ENCODE results near the gene IFNB1.

Gene IFNB1

GRCh38 chr9:21095561-21095960 is 17.8 kb upstream of the IFNB1 start:
- no peaks in the 10 kb centered on the region for H3K36me3 ChIP-seq (ENCODE audit: control insufficient read depth, insufficient read depth, low read length)
- no peaks in the 10 kb centered on the region for H3K27me3 ChIP-seq (ENCODE audit: control insufficient read depth, insufficient read depth, low read length)
- no peak overlapping the region for H3K9ac ChIP-seq (ENCODE audit: low read depth, low read length)
- no peaks in the 10 kb centered on the region for H3K9me3 ChIP-seq (ENCODE audit: control insufficient read depth, insufficient read depth, low read length)
- peaks cover 3% of the 10 kb centered on the region for H3K4me1 ChIP-seq (ENCODE audit: control insufficient read depth, insufficient read depth, low read length)
- H3K4me3 ChIP-seq (ENCODE audit: low read depth, low read length): no peak overlapping the region

- Histone ChIP-seq H3K36me3 (ENCODE audit: control insufficient read depth, insufficient read depth, low read length) (no peaks in the 10 kb centered on the region), H3K27me3 (ENCODE audit: control insufficient read depth, insufficient read depth, low read length) (no peaks in the 10 kb centered on the region), H3K9ac (ENCODE audit: low read depth, low read length) (no peak overlapping the region), H3K4me3 (ENCODE audit: low read depth, low read length) (no peak overlapping the region), H3K4me1 (ENCODE audit: control insufficient read depth, insufficient read depth, low read length) (no peaks in the 10 kb centered on the region), H3K9me3 (ENCODE audit: control insufficient read depth, insufficient read depth, low read length) (no peaks in the 10 kb centered on the region)
Measured at GRCh38 chr9:21086538-21086937, 8.8 kb upstream of the IFNB1 start.

- Histone ChIP-seq H3K9me3 (ENCODE audit: control insufficient read depth, insufficient read depth, low read length) (no peaks in the 10 kb centered on the region), H3K27me3 (ENCODE audit: control insufficient read depth, insufficient read depth, low read length) (no peaks in the 10 kb centered on the region), H3K4me3 (ENCODE audit: low read depth, low read length) (no peak overlapping the region), H3K4me1 (ENCODE audit: control insufficient read depth, insufficient read depth, low read length) (no peaks in the 10 kb centered on the region), H3K9ac (ENCODE audit: low read depth, low read length) (no peak overlapping the region), H3K36me3 (ENCODE audit: control insufficient read depth, insufficient read depth, low read length) (no peaks in the 10 kb centered on the region)
Measured at GRCh38 chr9:21085005-21085404, 7.3 kb upstream of the IFNB1 start.

- Histone ChIP-seq H3K4me1 (ENCODE audit: control insufficient read depth, insufficient read depth, low read length) (no peaks in the 10 kb centered on the region), H3K4me3 (ENCODE audit: low read depth, low read length) (no peak overlapping the region), H3K9me3 (ENCODE audit: control insufficient read depth, insufficient read depth, low read length) (no peaks in the 10 kb centered on the region), H3K36me3 (ENCODE audit: control insufficient read depth, insufficient read depth, low read length) (no peaks in the 10 kb centered on the region), H3K9ac (ENCODE audit: low read depth, low read length) (no peak overlapping the region), H3K27me3 (ENCODE audit: control insufficient read depth, insufficient read depth, low read length) (no peaks in the 10 kb centered on the region)
Measured at GRCh38 chr9:21084242-21084850, 6.6 kb upstream of the IFNB1 start.

- H3K9me3 ChIP-seq (ENCODE audit: control insufficient read depth, insufficient read depth, low read length): no peaks in the 10 kb centered on the region
- H3K4me1 ChIP-seq (ENCODE audit: control insufficient read depth, insufficient read depth, low read length): no peaks in the 10 kb centered on the region
- H3K4me3 ChIP-seq (ENCODE audit: low read depth, low read length): no peak overlapping the region
- no peak overlapping the region for H3K9ac ChIP-seq (ENCODE audit: low read depth, low read length)
- no peaks in the 10 kb centered on the region for H3K36me3 ChIP-seq (ENCODE audit: control insufficient read depth, insufficient read depth, low read length)
- no peaks in the 10 kb centered on the region for H3K27me3 ChIP-seq (ENCODE audit: control insufficient read depth, insufficient read depth, low read length)
Measured at GRCh38 chr9:21082671-21083070, 4.9 kb upstream of the IFNB1 start.

- H3K9me3 ChIP-seq (ENCODE audit: control insufficient read depth, insufficient read depth, low read length): no peaks in the 10 kb centered on the region
- no peaks in the 10 kb centered on the region for H3K36me3 ChIP-seq (ENCODE audit: control insufficient read depth, insufficient read depth, low read length)
- no peak overlapping the region for H3K4me3 ChIP-seq (ENCODE audit: low read depth, low read length)
- no peaks in the 10 kb centered on the region for H3K4me1 ChIP-seq (ENCODE audit: control insufficient read depth, insufficient read depth, low read length)
- H3K27me3 ChIP-seq (ENCODE audit: control insufficient read depth, insufficient read depth, low read length): no peaks in the 10 kb centered on the region
- no peak overlapping the region for H3K9ac ChIP-seq (ENCODE audit: low read depth, low read length)
Measured at GRCh38 chr9:21081999-21082398, 4.3 kb upstream of the IFNB1 start.

GRCh38 chr9:21081451-21081850 is 3.7 kb upstream of the IFNB1 start:
- Histone ChIP-seq H3K36me3 (ENCODE audit: control insufficient read depth, insufficient read depth, low read length) (no peaks in the 10 kb centered on the region), H3K4me1 (ENCODE audit: control insufficient read depth, insufficient read depth, low read length) (no peaks in the 10 kb centered on the region), H3K4me3 (ENCODE audit: low read depth, low read length) (no peak overlapping the region), H3K9me3 (ENCODE audit: control insufficient read depth, insufficient read depth, low read length) (no peaks in the 10 kb centered on the region), H3K9ac (ENCODE audit: low read depth, low read length) (no peak overlapping the region), H3K27me3 (ENCODE audit: control insufficient read depth, insufficient read depth, low read length) (no peaks in the 10 kb centered on the region)

- H3K9ac ChIP-seq (ENCODE audit: low read depth, low read length): no peak overlapping the region
- H3K4me1 ChIP-seq (ENCODE audit: control insufficient read depth, insufficient read depth, low read length): no peaks in the 10 kb centered on the region
- H3K9me3 ChIP-seq (ENCODE audit: control insufficient read depth, insufficient read depth, low read length): no peaks in the 10 kb centered on the region
- H3K36me3 ChIP-seq (ENCODE audit: control insufficient read depth, insufficient read depth, low read length): no peaks in the 10 kb centered on the region
- H3K27me3 ChIP-seq (ENCODE audit: control insufficient read depth, insufficient read depth, low read length): no peaks in the 10 kb centered on the region
- no peak overlapping the region for H3K4me3 ChIP-seq (ENCODE audit: low read depth, low read length)
Measured at GRCh38 chr9:21080793-21081192, 3.1 kb upstream of the IFNB1 start.

- Histone ChIP-seq H3K27me3 (ENCODE audit: control insufficient read depth, insufficient read depth, low read length) (no peaks in the 10 kb centered on the region), H3K9me3 (ENCODE audit: control insufficient read depth, insufficient read depth, low read length) (no peaks in the 10 kb centered on the region), H3K4me3 (ENCODE audit: low read depth, low read length) (no peak overlapping the region), H3K4me1 (ENCODE audit: control insufficient read depth, insufficient read depth, low read length) (no peaks in the 10 kb centered on the region), H3K36me3 (ENCODE audit: control insufficient read depth, insufficient read depth, low read length) (no peaks in the 10 kb centered on the region), H3K9ac (ENCODE audit: low read depth, low read length) (no peak overlapping the region)
Measured at GRCh38 chr9:21078702-21079101, 960 bp upstream of the IFNB1 start.

GRCh38 chr9:21075484-21075883 is 2.3 kb downstream of the IFNB1 start:
- Histone ChIP-seq H3K4me3 (ENCODE audit: low read depth, low read length) (no peak overlapping the region), H3K9me3 (ENCODE audit: control insufficient read depth, insufficient read depth, low read length) (no peaks in the 10 kb centered on the region), H3K4me1 (ENCODE audit: control insufficient read depth, insufficient read depth, low read length) (no peaks in the 10 kb centered on the region), H3K36me3 (ENCODE audit: control insufficient read depth, insufficient read depth, low read length) (no peaks in the 10 kb centered on the region), H3K27me3 (ENCODE audit: control insufficient read depth, insufficient read depth, low read length) (no peaks in the 10 kb centered on the region), H3K9ac (ENCODE audit: low read depth, low read length) (no peak overlapping the region)

- no peaks in the 10 kb centered on the region for H3K4me1 ChIP-seq (ENCODE audit: control insufficient read depth, insufficient read depth, low read length)
- H3K9ac ChIP-seq (ENCODE audit: low read depth, low read length): no peak overlapping the region
- no peaks in the 10 kb centered on the region for H3K9me3 ChIP-seq (ENCODE audit: control insufficient read depth, insufficient read depth, low read length)
- H3K27me3 ChIP-seq (ENCODE audit: control insufficient read depth, insufficient read depth, low read length): no peaks in the 10 kb centered on the region
- no peak overlapping the region for H3K4me3 ChIP-seq (ENCODE audit: low read depth, low read length)
- no peaks in the 10 kb centered on the region for H3K36me3 ChIP-seq (ENCODE audit: control insufficient read depth, insufficient read depth, low read length)
Measured at GRCh38 chr9:21070906-21071305, 6.8 kb downstream of the IFNB1 start.

- Histone ChIP-seq H3K4me3 (ENCODE audit: low read depth, low read length) (no peak overlapping the region), H3K9me3 (ENCODE audit: control insufficient read depth, insufficient read depth, low read length) (no peaks in the 10 kb centered on the region), H3K27me3 (ENCODE audit: control insufficient read depth, insufficient read depth, low read length) (no peaks in the 10 kb centered on the region), H3K4me1 (ENCODE audit: control insufficient read depth, insufficient read depth, low read length) (no peaks in the 10 kb centered on the region), H3K36me3 (ENCODE audit: control insufficient read depth, insufficient read depth, low read length) (no peaks in the 10 kb centered on the region), H3K9ac (ENCODE audit: low read depth, low read length) (no peak overlapping the region)
Measured at GRCh38 chr9:21070171-21070571, 7.6 kb downstream of the IFNB1 start.

Measured in iPS-15b (cell line).